ENCODE measurements around the gene QRSL1. TPM values are rescaled to one million over a fixed set of nuclear protein-coding genes. Genes with fewer than 3 reads are reported as not detected.
"Not testable (repeated sequence)": the region's sequence is repeated elsewhere in the genome, so short reads cannot be mapped to it uniquely, and the experiment has no call there.

The QRSL1 gene
- total RNA-seq, 2 experiments from 2014 or later: 63.9 to 71.8 TPM

GRCh38 chr6:106586815-106587415 is 42.5 kb upstream of the QRSL1 start:
- Histone ChIP-seq H3K4me3 (ENCODE audit: low read depth, low read length, poor library complexity, severe bottlenecking) (no peak overlapping the region), H3K9me2 (ENCODE audit: insufficient read depth, low read length) (no peaks in the 10 kb centered on the region), H3K4me2 (ENCODE audit: low read length) (no peak overlapping the region), H4K20me1 (ENCODE audit: insufficient read depth, low read length) (no peaks in the 10 kb centered on the region), H2AFZ (ENCODE audit: low read length) (no peak overlapping the region), H3K36me3 (ENCODE audit: insufficient read depth, low read length) (peaks cover 96% of the 10 kb centered on the region), H3K27ac (ENCODE audit: low read depth, low read length, poor library complexity, severe bottlenecking) (no peak overlapping the region), H3K4me1 (ENCODE audit: insufficient read depth, low read length, poor library complexity, severe bottlenecking) (no peaks in the 10 kb centered on the region), H3K79me2 (ENCODE audit: insufficient read depth, low read depth, low read length) (no peaks in the 10 kb centered on the region), H3K9me3 (ENCODE audit: low read length) (no peaks in the 10 kb centered on the region)
- intact Hi-C loops (cut with micrococcal nuclease; ENCODE audit: unreplicated experiment): no loop called here
- DNase-seq (ENCODE audit: low spot score): no peak
- ChIA-PET POLR2A (interaction anchor here (0.6 kb wide), 2 partner anchors 20 to 142 kb away, joined by 3 read pairs; no protein-coding TSS in a partner anchor), CTCF (ENCODE audit: unreplicated experiment) (no interaction called here)
- BruUV-seq (replicated peaks): no TSS peak
- TF ChIP-seq EZH2phosphoT487 (IDR thresholded peaks at IDR 0.05; ENCODE audit: borderline replicate concordance, low read depth, low read length): no peak
- TF ChIP-seq CTCF (conservative IDR thresholded peaks at IDR 0.05; ENCODE audit: low read length): no peak

GRCh38 chr6:106588937-106589336 is 40.4 kb upstream of the QRSL1 start:
- POLR2A ChIA-PET: interaction anchor here (1.0 kb wide), 3 partner anchors 16 to 49 kb away, joined by 3 read pairs; no protein-coding TSS in a partner anchor
- H3K36me3 ChIP-seq (ENCODE audit: insufficient read depth, low read length): peaks cover 93% of the 10 kb centered on the region
- H3K4me2 ChIP-seq (ENCODE audit: low read length); H4K20me1 ChIP-seq (ENCODE audit: insufficient read depth, low read length); H3K9me2 ChIP-seq (ENCODE audit: insufficient read depth, low read length); H3K4me3 ChIP-seq (ENCODE audit: low read depth, low read length, poor library complexity, severe bottlenecking); CTCF ChIA-PET (ENCODE audit: unreplicated experiment); intact Hi-C loops (cut with micrococcal nuclease; ENCODE audit: unreplicated experiment); H3K27ac ChIP-seq (ENCODE audit: low read depth, low read length, poor library complexity, severe bottlenecking); H3K4me1 ChIP-seq (ENCODE audit: insufficient read depth, low read length, poor library complexity, severe bottlenecking); DNase-seq (ENCODE audit: low spot score); H2AFZ ChIP-seq (ENCODE audit: low read length); H3K9me3 ChIP-seq (ENCODE audit: low read length); H3K79me2 ChIP-seq (ENCODE audit: insufficient read depth, low read depth, low read length); BruUV-seq (replicated peaks): not testable (repeated sequence)

GRCh38 chr6:106591111-106591825 is 38.1 kb upstream of the QRSL1 start:
- no peak for DNase-seq (ENCODE audit: low spot score)
- no TSS peak for BruUV-seq (replicated peaks)
- CTCF ChIA-PET (ENCODE audit: unreplicated experiment): no interaction called here
- Histone ChIP-seq H4K20me1 (ENCODE audit: insufficient read depth, low read length) (no peaks in the 10 kb centered on the region), H3K27ac (ENCODE audit: low read depth, low read length, poor library complexity, severe bottlenecking) (no peak overlapping the region), H3K9me3 (ENCODE audit: low read length) (no peaks in the 10 kb centered on the region), H3K4me3 (ENCODE audit: low read depth, low read length, poor library complexity, severe bottlenecking) (no peak overlapping the region), H3K4me1 (ENCODE audit: insufficient read depth, low read length, poor library complexity, severe bottlenecking) (no peaks in the 10 kb centered on the region), H2AFZ (ENCODE audit: low read length) (no peak overlapping the region), H3K36me3 (ENCODE audit: insufficient read depth, low read length) (peaks cover 81% of the 10 kb centered on the region), H3K79me2 (ENCODE audit: insufficient read depth, low read depth, low read length) (no peaks in the 10 kb centered on the region), H3K9me2 (ENCODE audit: insufficient read depth, low read length) (no peaks in the 10 kb centered on the region), H3K4me2 (ENCODE audit: low read length) (no peak overlapping the region)
- intact Hi-C loops (cut with micrococcal nuclease; ENCODE audit: unreplicated experiment): no loop called here
- no peak for TF ChIP-seq CTCF (conservative IDR thresholded peaks at IDR 0.05; ENCODE audit: low read length)
- TF ChIP-seq EZH2phosphoT487 (IDR thresholded peaks at IDR 0.05; ENCODE audit: borderline replicate concordance, low read depth, low read length): no peak
- POLR2A ChIA-PET: interaction anchor here (0.6 to 0.7 kb wide), 4 partner anchors 12 to 270 kb away, joined by 3 read pairs; no protein-coding TSS in a partner anchor

Measured in OCI-LY7 (cell line).